Measurements from ENCODE around the gene C19orf85.

C19orf85 gene

DNA sequence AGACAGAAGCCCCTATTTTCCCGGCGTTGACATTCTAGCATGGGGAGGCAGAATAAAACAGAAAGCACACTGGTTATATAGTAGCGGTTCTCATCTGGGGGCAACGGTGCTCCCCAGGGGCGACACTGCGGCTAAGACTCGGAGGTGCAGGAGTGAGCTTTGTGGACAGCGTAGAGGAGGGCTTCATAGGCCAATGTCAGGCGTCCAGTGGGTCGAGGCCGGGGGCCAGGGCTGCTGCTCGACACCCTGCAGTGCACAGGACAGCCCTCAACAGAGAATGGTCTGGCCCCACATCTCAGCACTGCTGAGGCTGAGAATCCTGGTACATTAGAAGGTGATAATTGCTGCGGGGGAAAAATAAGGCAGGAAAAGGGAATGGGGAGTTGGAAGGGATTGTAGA, 13.4 kb upstream of the C19orf85 start:
- no peak for DNase-seq (ENCODE audit: low read depth in 2 of 2)

DNA sequence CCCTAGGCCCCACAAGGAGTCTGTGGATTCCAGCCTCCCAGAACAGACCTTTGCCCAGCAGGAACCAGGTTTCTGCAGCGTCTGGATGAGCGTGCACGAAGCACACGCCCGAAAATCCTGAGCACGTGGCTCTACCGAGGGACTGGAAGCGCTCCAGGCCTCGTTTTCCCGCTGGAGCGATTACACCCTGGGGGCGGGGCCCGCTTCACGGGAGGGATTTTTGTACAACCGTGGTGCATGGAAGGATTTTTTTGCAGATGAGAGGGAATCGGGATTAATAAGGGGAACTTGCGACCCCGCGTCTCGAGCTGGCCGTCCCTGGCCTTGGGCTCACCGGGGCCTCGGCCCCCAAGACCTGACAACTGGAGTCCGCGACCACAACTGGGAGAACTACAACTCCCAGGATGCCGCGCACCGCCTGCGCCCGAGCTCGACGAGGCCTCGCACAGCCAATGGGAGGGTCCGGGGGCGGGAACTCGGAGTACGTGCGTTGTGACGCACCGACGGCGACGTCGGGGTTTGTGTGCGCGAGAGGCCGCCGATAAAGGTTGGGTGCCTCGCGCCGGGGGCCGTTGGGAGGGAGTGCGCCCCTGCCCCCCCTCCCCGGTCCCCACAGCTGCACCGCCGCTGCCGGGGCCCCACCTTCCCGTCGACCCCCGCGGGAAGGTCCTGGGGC, 11.7 kb upstream of the C19orf85 start, which contains the start of gene ZNF628:
Gene ZNF628 (plus strand): TSS at position 518 of the 676 bp plus-strand sequence. CDS start 3,294 bp downstream, outside the sequence.
- DNase-seq (ENCODE audit: low read depth in 2 of 2): peak; percentile 95 to 96

- DNase-seq (ENCODE audit: low read depth in 2 of 2): no peak
Measured at GRCh38 chr19:55474269-55475265, 10.0 kb upstream of the C19orf85 start.

GRCh38 chr19:55473225-55474012, 8.9 kb upstream of the C19orf85 start:
- no peak for DNase-seq (ENCODE audit: low read depth in 2 of 2)

GRCh38 chr19:55472463-55472862, 7.9 kb upstream of the C19orf85 start:
- DNase-seq (ENCODE audit: low read depth in 2 of 2): no peak

DNA sequence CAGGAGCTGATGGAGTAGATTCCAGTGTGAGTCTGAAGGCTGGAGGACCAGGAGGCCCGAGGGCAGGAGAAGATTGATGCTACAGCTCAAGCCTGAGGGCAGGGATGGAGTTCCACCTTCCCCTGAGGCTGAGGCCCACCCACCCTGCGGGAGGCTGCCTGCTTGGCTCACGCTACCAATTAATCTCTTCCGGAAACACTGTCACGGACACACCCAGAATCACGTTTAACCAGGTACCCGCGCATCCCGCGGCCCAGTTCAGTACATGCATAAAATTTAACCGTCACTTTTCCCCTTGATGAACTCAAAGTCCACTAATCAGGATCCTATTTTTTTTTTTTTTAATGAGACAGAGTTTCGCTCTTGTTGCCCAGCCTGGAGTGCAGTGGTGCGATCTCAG, 6.7 kb upstream of the C19orf85 start:
- no peak for DNase-seq (ENCODE audit: low read depth in 2 of 2)

DNA sequence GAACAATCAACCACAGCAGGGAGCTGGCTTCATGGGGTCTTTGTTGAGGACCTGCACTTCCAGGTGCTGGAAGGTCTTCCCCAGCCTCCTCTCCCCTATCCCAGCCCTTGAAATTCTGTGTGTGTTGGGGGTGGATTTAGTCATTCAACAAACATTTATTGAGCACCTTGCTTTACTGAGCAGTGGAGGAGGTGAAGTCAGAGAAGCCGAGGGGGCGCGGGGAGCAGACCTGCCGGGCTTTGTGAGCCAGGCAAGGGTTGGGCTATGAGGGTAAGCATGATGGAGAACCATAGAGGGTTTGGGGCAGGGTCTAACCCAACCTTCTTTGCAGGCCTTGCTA, 3.5 kb upstream of the C19orf85 start:
- no peak for DNase-seq (ENCODE audit: low read depth in 2 of 2)

DNA sequence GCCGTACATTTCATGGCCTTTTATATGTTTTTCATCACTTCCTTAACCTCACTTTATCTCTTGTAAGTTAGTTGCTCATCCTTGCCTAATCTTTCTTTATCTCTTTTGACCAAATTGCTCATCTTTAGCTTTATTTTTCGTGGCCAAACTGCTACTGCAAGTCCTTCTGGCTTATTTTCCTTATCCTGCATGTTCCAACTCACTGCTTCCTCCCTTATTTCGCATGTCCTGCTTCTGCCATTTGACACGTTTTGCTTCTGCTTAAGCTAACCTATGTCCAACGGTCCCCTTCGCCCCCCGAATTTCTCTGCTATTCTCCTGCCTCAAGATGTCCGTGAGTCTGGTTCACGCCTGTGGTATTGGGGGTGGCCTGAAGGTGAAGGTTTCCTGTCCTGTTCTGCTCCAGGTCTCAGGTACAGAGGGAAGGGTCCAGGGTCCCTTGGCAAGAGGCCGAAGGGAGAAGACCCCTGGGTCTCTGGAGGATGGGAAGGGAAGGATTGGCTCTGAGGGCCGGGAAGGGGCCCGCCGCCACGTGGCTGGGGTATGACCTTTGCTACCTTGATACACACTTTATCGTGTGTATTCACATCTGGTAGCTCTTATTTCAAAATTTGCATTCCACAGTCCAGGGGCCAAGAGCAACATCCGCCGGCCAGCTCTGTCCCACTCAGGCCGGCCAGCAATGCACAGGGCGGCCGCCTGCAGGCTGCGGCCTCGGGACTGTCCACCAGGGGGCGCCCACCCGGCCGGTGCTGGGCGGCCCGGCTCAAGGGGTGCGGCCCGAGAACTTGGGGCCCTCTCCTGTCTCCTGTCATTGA, 2.9 kb upstream of the C19orf85 start:
- no peak for DNase-seq (ENCODE audit: low read depth in 2 of 2)

DNA sequence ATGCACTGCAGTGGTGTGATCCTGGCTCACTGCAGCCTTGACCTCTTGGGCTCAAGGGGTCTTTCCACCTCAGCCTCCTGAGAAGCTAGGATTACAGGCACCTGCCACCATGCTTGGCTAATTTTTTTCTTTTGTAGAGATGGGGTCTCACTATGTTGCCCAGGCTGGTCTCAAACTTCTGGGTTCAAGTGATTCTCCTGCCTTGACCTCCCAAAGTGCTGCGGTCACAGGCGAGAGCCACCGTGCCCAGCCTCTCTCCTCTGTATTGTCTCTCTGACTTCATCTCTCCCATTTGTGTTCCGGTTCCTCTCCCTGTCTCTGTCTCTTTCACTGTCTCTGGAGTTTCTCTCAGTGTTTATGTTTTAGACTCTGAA, 1.7 kb upstream of the C19orf85 start:
- DNase-seq (ENCODE audit: low read depth in 2 of 2): no peak

DNA sequence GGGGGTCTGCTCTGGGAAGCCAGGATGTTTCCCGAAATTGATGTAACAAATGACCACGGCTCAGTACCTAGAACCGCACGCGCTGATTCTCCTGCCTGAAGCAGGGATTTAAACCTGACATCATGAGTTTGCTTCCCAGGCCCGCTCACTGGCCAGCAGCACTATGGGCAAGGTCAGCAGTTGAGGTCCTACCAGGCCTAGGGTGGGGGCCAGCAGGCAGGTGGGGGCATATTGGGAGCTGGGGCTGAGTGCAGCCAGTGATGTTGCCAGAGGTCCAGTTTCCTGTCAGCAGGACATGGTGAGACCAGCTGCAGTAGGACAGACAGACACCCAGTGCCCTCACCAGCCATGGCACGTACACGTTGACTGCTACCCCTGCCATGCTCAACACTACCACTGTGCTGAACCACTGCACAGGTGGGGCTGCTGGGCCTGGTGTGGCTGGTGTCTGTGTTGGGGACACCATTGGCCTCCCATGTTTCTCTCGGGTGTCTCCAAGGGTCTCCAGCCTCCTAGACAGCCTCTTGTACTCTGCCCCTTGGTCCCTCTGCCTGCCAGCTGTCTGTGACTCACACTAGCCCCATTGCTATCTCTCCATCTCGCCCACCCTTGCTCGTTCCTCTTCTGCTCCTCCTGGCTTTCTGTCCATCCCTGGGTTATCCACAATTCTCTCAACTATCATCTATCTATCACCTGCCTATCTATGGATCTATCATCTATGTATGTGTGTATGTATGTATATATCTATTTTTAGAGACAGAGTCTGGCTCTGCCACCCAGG, 1.1 kb upstream of the C19orf85 start:
- DNase-seq (ENCODE audit: low read depth in 2 of 2): no peak

DNA sequence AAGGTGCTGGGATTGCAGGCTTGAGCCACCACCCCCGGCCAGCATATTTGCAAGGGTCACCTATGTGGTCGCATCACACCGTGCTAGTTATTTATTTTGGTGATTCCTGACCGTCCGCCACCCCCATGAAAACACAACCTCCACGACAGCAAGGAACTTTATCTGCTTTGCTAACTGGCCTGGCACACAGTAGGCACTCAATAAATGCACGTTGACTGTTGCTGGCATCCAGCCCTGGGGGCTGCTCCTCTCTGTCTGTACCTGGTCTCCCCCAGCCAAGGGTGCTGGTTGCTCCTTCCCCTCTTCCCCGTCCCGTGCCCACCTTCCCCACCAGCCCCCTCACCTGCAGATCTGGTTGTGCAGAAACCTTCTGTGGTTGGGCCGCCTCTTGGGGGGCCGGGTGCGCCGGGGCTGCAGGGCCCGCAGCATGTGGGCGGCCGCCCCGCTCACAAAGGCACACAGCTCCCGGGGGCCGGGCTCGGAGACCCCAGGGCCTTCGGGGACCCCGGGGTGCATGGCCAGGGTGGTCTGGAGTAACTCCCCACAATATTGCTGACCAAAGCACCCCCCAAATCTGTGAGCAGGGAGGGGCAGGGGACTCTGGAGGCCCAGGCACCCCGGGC, 401 bp downstream of the C19orf85 start:
- DNase-seq (ENCODE audit: low read depth in 2 of 2): no peak

DNA sequence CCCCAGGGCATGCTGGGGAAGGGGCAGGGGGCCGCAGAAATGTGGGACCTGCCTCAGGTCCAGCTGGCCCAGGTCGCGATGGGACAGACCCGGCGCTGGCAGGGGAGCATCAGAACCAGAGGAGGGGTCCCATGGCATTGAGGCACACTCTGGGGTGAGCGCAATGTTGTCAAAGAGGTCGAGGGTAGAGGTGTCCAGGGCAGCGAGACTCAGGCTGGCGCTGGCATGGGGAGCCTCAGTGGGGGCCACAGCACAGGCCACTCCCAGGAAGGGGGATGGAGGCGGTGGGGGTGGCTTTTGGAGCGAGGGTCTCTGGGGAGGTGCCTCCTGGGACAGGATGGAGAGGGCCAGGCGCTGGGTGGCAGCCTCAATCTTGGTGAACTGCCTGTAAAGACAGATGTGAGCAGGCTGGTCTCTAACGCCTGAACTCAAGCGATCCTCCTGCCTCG, 944 bp downstream of the C19orf85 start:
- no peak for DNase-seq (ENCODE audit: low read depth in 2 of 2)

GRCh38 chr19:55462722-55463121, 1.8 kb downstream of the C19orf85 start:
- DNase-seq (ENCODE audit: low read depth in 2 of 2): no peak

DNA sequence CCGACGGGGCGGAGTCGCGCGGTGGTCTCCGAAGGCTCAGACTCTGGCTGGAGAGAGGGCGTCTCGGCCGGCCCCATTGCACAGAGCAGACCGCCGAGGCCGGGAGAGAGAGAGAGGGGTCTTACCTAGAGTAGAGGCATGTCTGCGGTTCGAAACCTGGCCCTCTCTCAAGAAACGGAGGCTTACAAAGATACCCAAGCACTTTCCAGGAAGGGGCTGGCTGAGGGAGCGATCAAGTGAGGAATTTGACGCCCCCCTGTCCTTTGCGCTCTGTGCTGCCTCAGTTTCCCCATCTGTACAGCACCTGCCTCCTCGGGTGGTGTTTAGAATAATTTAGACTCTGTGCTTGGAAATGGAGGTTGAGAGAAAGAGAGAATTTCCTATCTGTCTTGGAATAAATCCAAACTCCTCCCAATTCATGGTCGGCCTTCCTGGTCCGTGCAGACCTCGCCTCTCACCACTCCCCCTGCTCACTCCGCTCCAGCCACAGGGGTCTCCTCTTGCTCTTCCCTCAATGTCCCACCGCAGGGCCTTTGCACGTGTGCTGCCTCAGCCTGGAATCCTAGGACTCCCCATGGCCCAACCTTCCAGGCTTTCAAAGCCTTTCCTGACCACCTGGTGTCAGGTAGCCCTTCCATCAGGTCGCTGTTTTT, 2.5 kb downstream of the C19orf85 start:
- DNase-seq (ENCODE audit: low read depth in 2 of 2): no peak

GRCh38 chr19:55461259-55461973, 3.1 kb downstream of the C19orf85 start, which contains the start of gene ISOC2:
TSS of gene ISOC2 (minus strand) at chr19:55461642. CDS start at chr19:55456486, 5,156 bp downstream.
- DNase-seq (ENCODE audit: low read depth in 2 of 2): peak; percentile 100

DNA sequence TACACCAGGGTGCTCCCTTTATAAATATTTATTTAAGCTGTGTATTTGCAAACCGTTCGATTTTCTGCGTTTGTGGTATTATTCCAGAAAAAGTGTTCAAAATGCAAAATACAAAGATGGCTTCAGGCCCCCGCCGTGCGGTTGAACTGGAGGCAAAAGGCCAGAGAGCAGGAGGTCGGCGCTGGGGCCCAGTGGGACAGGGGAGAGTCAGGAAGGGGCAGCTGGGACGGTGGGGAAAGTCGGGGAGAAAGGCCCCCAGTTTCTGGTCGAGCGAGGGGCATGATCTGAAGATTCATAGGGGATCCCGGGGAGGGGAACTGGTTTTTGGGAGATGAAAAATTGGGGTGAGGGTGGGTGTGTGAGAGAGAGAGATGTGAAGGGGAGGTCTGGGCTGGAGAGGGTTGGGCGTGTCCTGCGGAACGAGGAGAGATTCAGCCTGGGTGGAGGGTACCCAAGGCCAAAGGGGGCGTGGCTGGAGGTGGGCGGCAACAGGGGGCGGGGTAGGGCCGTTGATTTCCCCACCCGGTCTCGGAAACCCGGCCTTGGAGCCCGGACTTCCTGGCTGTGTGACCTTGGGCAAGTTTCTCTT, 3.8 kb downstream of the C19orf85 start:
- DNase-seq (ENCODE audit: low read depth in 2 of 2): no peak

- DNase-seq (ENCODE audit: low read depth in 2 of 2): no peak
Measured at GRCh38 chr19:55459950-55460657, 4.4 kb downstream of the C19orf85 start.

DNA sequence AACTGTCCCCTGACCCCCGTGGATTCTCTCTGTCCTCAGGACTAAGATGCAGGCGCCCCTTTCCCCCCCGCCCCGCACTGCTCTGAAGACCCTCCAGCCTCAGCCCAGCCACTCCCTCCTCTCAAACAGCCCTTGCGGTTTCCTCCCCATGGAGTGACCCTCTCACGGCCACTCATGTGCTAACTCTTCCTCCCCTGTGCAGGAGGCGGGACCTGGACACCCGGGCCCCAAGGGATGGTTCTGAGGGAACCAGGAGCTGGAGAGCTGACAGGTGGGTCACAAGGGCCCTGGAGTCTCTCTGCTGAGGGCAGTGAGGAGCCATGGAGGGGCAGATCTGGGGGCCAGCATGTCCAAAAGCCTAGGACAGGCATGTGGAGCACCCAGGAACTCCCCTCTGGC, 5.0 kb downstream of the C19orf85 start:
- no peak for DNase-seq (ENCODE audit: low read depth in 2 of 2)

All from stimulated activated CD8-positive, alpha-beta memory T cell treated with anti-CD3 and anti-CD28 coated beads, Interleukin-15, amount 100 ng/mL, for 4 hours (primary cell).